HG02970 (cell line): Measurements from ENCODE around the gene EHD4.

ENCODE experiments used
- ATAC-seq: cut with Tn5 transposase; IDR thresholded peaks from one replicate; pipeline ENCODE4 v1.9.1; 2021; ENCODE audit warnings: mild to moderate bottlenecking, moderate library complexity, moderate number of reproducible peaks; ENCODE audit not compliant: unreplicated experiment, low FRiP score

The EHD4 gene

DNA sequence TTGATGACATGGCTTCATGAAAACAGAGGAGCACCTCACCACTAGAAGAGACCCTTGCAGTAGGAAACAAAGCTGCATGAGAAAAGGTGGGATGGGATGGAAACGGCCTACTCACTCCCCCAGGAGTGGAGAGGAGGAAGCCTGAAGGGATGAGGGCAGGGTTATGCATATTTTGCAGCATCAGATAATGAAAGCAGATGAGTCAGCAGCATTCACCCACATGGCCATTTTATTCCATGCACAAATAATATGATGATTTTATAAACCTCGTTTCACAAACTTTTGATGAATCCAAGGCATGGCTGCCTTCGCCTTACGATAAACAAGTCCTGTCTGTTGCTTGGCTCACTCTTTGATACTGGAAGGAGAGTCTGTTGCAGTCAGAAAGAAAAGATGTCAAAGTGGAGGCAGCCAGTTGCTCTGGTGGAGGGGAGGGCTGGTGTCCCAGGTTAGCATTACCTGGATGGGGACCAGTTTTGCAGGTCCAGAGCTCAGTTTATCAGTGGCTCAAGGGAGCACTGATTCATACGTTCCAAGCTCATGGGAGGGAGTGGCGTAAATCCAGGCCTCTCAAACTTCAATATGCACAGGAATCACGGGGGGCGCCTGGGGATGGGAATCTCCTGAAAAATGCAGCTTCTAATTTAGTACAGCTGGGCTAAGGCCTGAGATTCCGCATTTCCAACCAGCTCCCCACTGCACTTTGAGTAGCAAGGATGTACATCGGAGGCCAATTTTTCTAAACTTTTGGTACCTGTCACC, 9.2 kb upstream of the EHD4 start:
- no peak for ATAC-seq

DNA sequence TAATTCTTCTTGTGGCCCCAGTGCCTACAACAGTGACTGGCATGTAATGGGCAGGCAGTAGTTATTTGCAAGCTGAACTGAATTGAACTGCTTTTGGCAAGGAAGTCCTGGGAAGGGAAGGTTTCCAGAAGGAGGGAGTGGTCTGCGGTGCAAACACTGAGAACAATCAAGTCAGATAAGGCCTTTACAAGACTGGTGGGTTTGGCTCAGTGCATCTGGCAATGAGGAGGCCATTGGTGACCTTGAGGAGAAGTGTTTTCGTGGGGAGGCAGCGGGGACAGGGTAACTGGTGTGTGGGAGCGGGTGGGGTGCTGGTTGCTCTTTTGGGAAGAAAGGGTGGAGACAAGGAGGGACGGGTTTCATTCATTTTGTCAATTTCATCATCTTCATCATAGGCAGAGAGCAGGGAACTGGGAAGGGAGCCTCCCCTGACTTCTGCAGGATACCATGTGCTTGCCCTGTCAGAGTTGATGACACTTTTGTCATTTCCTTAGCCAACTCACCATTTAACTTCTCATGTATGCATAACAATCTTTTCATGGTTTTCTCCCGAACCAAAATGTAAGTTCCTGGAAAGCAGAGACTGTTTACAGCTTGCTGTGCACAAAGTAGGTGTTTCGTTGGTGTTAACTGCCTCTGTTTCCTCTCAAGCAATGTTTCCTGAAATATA, 8.4 kb upstream of the EHD4 start:
- ATAC-seq: no peak

DNA sequence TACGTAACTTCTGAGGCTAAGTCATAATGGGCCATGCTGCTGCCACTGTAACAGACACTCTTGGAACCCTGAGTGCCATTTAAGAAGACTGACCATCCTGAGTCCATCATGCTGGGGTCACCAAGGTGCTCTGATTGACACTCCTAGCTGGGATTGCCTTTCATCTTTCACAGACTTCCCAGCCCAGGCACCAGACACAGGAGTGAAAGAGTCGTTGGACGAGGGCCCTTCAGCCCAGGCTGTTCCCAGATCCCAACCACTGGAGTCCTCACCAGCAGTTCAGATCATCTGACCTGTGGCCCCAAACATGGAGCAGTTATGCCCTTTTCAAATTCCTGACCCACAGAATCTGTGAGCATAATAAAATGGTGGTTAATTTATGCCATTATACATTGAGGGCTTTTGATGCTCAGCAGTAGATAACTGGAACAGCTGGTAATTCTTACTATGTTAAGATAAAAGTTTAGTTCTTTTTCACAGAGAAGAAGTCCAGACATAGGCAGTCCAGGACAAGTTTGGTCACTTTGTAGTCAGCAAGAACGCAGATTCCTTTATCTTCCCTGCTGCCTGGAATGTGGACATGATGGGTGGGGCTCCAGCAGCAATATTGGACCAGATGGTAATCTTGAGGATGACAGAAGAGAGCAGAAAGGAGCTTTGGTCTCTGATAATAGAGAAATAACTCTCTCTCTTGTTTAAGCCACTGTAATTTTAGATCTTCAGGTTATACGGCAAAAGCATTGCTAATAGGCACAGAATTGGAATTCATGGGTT, 7.3 kb upstream of the EHD4 start:
- ATAC-seq: no peak

DNA sequence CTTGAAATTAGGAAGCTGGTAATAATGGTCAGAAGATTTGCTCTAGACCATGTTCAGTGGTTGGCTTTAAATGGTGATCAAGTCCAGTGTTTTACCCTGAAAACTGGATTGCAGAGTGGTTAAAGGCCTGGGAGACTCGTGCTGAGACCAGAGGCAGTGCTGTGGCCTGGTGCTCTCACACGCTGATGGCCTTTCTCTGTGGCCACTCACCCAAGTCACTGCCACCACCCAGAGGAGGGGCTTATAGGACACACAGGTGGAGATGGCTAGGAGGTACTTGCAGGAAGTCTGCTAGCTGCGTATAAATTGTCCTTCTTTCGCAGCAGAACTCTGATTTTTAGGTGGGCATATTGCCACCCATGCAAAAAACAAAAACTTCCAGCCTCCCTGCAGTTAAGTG, 6.2 kb upstream of the EHD4 start:
- no peak for ATAC-seq

DNA sequence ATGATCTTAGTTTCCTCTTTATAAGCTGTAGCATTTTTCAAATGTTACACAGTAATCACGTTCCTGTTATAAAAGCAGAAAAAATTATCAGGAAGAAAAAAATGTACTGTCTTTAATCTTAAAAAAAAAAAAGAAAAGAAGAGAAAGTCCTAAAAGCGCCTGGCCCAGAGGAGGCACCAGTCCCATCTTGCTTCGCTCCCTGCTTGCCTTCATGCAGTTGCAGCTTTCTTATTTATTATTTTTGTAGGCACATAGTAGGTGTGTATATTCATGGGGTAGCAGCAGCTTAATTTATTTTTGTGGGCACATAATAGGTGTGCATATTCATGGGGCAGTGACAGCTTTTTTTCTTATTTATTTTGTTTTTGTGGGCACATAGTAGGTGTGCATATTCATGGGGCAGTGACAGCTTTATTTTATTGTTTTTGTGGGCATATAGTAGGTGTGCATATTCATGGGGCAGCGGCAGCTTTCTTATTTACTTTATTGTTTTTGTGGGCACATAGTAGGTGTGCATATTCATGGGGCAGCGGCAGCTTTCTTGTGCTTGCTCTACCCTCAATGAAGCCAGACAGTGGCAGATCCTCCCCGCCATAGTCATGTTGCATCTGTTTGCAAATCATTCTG, 5.5 kb upstream of the EHD4 start:
- no peak for ATAC-seq

DNA sequence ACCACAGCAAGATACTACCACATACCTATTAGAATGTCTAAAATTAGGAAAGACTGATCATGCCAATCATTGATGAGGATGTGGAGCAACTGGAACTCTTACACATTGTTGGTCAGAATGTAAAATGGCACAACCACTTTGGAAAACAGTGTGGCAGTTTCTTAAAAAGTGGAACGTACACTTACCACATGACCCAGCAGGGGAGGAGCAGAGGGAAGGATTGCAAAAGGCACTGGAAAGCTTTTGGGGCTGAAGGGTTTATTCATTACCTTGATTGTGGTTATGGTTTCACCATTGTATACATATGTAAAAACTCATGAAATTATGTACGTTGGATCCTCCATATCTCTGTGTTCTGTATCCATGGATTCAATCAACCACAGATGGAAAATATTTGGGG, 3.3 kb upstream of the EHD4 start:
- no peak for ATAC-seq

DNA sequence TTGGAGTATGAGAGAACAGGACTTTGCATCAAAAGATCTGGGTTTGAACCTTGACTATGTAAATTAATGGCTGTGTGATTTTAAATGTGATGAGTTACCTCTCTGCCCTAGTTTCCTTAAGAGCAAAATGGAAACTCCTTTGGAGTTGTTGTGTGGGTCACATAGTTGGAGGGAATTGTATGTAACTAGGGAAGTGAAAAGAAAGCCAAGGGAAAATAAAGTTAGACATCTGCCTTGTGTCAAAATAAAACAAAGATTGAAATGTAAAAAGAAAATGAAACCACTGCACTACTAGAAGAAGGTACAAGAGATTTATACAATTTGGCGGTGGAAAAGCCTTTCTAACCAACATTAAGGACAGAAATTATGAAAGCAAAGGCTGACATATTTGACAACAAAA, 1.7 kb upstream of the EHD4 start:
- no peak for ATAC-seq

DNA sequence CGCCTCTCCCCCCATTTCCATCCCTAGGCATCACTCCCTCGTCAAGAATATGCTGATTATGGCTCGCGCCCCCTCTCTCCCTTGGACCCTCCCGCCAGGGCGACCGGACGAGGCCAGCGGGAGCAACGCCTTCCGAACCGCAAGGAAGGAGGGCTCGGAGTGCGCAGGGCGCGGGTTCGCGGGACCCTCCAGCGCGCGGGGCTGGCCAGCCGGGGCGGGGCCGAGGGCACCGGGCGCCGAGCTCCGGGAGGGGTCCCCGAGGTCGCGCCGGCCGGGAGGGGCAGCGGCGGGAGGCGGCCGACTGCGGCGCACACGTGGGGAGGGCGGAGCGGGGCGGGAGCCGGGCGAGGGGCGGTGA, 483 bp downstream of the EHD4 start:
- ATAC-seq: peak; percentile 21

DNA sequence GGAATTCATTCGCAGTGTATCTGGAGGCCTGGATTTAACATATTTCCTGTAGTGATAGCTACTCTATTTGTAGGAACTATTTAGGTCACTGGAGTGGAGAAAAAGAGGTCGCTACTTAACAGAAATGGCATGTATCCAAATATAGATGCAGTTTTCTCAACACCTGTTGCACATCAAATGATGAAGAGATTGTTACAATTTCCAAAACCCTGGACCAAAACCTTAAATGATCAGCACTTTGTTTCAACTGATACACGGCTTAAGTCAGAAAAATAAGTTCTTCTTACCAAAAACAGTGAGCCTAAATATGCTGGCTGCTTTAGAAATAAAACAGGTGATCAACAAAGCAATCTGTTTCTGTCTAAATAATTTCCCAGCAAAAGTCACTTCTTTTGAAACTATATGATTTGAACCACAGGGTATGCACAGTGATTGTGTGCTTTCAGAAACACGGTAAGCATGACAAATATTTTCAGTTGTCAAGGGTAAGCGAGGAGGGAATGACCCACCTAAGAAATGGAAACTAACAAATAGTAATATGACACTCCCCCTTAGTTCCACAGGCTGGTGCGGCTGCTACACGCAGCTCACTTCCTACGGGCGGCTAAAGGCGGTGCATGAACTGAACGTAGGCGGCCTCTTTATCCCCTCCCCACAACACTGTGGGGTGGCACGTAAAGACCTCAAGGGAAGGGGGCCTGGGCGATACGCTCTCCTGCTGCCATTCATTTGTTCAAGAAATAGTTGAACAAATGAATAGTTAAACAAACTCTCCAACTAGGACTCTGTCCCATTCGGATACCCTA, 1.1 kb downstream of the EHD4 start:
- ATAC-seq: peak; percentile 39

DNA sequence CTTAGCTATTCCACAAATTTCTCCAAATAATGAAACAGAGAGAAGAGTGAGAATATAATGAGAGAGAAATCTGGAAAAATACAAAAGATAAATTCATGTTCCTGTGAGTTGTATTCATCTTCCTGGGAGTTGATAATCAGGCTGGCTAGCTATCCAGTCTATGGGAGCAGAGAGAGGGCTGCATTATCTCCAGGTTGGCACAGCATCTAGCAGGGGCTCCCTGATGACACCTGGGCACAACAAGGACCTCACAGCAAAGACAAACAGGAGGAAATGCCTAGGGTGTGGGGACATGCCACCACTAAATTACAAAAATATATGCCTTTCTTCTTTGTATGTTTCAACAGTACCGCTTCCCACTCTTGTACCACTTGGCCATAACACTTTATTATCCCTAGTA, 1.9 kb downstream of the EHD4 start:
- no peak for ATAC-seq

DNA sequence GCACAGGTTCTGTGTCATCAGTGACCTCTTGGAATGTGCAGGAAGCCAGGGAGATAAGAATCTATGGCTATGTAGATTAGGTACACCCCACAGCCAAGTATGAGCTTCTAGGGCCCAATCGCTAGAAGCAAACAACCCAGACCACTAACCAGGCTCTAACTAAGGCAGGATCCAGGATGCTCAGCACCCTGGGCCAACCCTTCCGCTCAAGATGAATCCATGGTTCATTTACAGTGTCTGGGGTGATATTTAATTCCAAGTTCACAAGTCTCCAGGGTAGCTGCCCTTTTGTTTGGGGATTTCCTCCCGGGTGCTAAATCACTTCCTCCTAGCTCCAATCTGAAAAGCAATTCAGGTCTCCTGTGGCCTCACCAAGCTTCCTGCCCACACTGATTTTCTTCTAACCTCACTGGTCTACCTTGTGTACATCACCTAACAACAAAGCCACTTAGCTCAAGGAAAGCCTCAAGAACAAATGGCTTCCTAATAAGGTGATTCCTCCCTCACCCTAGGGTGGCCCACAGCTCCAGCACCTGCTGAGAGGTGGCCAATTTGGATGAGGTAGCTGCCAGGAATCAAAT, 2.4 kb downstream of the EHD4 start:
- no peak for ATAC-seq

DNA sequence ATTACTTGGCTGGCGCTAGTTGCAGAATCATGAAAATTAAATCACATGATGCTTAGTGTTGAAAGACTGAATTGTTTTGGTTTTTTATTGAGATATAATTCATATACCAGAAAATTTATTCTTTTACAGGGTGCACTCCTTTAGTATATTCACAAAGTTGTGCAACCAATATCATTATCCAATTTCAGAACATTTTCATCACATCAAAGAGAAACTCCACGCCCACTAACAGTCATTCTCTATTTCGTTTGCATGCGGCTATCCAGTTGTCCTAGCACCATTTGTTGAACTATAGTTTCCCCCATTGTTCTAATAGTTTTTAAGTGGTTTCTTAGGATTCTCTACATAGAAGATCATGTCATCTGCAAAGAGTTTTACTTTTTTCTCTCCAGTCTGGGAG, 3.7 kb downstream of the EHD4 start:
- ATAC-seq: no peak

DNA sequence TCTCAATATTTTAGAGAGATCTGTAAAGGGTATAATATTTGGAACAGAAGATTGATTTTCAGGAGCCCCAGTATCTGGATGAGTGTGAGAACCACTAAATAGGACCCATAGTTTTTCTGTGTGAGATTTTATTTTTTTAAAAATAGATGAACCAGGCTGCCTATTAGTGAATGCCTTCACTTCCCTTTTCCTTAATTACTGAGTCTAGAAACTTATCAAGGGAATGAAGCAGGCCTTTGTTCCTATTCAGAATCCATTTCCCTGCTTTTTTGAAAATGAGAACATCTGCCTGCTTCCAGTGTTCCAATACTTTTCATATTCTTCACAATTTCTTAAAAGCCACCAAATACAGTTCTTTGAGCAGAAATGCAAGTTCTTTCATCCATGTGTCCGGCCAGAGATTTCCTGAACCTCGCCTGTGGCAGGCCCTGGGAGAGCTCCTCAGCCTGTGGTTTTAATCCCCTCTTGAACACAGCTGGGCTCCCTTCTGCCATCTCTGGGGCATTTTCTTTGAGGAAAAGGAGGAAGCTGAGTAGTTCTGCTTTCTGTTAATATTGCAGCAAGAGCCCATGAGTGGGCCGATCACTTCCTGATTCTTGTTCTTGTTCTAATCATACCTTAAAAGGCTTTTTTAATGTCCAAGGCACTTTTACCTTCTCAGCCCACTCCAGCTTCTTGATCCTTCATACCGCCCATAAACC, 4.7 kb downstream of the EHD4 start:
- no peak for ATAC-seq

DNA sequence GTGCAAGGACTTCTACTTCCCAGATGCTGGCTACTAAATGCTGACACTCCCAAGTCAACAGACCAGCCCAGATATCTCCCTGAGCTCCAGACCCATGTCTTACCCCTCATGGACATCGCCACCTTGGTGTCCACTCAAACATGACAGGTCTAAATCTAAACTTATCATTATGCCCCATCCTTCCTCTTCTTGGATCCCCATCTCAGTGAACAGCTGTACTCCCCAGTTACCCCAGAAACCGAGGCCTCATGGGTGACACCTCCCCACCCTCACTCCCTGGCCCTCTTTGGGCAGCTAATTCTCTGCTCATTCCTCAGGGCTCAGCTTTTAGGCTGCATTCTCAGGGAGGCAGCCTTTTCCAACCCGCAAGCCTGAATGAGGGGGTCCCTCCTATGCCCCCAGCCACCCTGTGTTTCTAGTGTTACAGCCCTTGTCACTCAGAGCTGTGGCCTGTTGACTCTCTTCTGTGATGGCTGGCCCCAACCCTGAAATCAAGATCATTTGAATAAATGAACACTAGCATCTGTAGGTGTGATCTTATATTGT, 5.4 kb downstream of the EHD4 start:
- ATAC-seq: no peak

DNA sequence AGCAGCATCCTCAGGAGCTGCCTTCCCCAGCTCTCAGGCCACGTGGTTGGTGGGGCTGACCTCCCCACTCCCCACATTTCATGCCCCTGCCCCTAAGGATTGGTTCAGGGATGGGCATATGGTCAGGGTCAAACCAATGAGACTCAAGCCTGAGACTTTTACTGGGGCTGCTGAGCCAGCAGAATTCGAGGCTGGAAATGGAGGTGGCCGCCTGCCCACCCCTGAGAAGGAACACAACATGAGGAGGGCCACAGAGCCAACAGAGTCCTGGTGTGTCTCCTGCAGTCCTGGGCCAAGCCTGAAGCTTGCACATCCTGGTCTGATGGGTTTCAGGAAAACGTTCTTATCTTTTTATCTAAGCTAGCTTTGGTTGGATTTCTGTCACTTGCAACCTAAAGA, 5.9 kb downstream of the EHD4 start:
- no peak for ATAC-seq

DNA sequence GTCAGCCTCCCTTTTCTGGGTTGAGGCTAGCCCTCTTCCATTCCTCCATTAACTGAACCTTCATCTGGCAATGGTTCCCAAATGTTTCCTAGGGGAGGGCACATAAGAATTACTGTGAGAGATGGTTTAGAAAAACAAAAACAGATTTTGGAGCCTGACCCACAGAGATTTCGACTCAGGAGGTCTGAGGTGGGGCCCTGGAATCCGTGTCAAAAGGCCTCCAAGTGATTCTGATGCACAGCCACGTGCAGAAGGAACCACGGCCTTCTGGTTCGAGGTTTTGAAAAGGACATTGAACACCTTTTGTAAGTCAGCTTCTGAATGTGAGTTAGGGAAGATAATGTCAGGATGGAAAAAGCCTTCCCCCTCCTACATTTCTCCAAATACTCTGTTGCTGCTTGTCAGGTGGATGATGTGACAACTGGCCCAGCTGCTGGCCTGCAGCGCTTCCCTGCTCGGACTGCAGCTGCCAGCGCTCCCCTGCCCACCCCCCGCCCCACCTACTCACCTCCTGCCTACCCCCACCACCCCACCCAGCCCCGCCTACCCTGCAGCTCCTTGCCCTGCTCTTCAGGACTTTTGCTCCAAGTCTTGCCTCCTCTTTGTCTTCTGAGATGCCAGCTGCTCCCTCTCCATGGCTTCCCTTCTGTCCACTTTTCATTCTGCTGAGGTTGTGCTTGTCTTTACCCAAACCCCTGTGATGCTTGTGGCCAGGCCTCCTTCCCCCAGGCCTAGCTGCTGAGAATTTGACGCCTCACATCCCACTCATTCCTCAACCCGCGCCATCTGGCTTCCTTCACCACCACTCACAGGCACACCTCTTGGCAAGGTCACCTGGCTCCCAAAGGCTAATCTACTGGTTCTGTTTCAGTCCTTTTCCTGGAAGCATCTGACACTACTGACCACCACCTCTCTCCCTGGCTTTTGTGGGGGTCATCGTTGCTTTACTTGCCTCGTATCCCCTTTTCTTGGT, 6.6 kb downstream of the EHD4 start:
- no peak for ATAC-seq

DNA sequence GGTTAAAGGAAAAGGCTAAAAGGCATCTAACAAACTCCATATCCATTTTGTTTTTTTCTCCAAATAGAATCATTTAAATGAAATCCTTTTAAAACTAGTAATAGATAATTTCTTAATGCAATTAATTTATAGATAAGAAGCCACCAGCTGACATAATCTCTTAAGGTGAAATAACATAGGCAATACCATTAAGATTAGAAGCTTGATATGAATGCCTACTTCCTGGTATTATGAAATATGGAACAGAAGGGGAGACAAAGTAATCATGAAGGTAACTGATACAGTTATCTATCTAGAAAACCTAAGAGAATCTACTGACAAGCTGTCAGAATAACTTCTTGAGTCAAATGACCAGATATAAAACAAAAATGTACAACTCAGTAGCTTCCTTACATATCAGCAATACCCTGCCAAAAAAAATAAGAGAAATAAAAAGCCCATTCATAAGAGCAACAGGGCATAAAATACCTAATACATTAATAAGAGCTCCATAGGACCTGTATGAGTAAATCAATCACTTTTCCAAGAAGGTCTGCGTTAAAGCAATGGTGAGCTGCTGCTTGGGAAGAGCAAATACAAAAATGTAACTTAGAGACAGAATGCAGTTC, 10.7 kb downstream of the EHD4 start:
- no peak for ATAC-seq
